GM23248 (cell line): ENCODE results near the gene AKAP6. TPM values are rescaled to one million over a fixed set of nuclear protein-coding genes. Genes with fewer than 3 reads are reported as not detected.
A peak's percentile ranks its signal among the peaks of the same experiment; 100 is the strongest.

Source experiments
- DNase-seq: peaks from one replicate; pipeline ENCODE4 v3.0.0-alpha.2; 2015
- H2AFZ ChIP-seq: fragments of 200-600 bp; sonication (generic); 2 replicates; pipeline ENCODE4 v1.6.1; 2016; ENCODE audit warnings: antibody characterized with exemption
- H3F3A ChIP-seq: fragments of 200-600 bp; sonication (generic); 2 replicates; pipeline ENCODE4 v1.6.1; 2016; ENCODE audit warnings: mild to moderate bottlenecking, antibody characterized with exemption, mixed run types; ENCODE audit not compliant: insufficient read depth
- H3K27ac ChIP-seq: fragments of 200-600 bp; sonication (generic); 2 replicates; pipeline ENCODE4 v1.5.1; 2016; ENCODE audit warnings: mild to moderate bottlenecking
- H3K27me3 ChIP-seq: fragments of 200-600 bp; sonication (generic); replicated peaks from 2 replicates; pipeline ENCODE4 v1.6.1; 2016; ENCODE audit warnings: mild to moderate bottlenecking; ENCODE audit not compliant: insufficient read depth
- H3K36me3 ChIP-seq: fragments of 200-600 bp; sonication (generic); 2 replicates; pipeline ENCODE4 v1.6.1; 2016; ENCODE audit warnings: low read depth, mild to moderate bottlenecking
- H3K4me1 ChIP-seq: fragments of 200-600 bp; sonication (generic); 2 replicates; pipeline ENCODE4 v1.6.1; 2016; ENCODE audit warnings: mild to moderate bottlenecking; ENCODE audit not compliant: insufficient read depth
- H3K4me2 ChIP-seq: fragments of 200-600 bp; sonication (generic); one replicate; pipeline ENCODE4 v1.6.1; 2016; ENCODE audit warnings: mild to moderate bottlenecking; ENCODE audit not compliant: unreplicated experiment
- H3K4me3 ChIP-seq: fragments of 200-600 bp; sonication (generic); 2 replicates; pipeline ENCODE4 v1.5.1; 2016; ENCODE audit warnings: mild to moderate bottlenecking
- H3K79me2 ChIP-seq: fragments of 200-600 bp; sonication (generic); 2 replicates; pipeline ENCODE4 v1.6.1; 2016; ENCODE audit warnings: mild to moderate bottlenecking; ENCODE audit not compliant: insufficient read depth
- H3K9ac ChIP-seq: fragments of 200-600 bp; sonication (generic); 2 replicates; pipeline ENCODE4 v1.6.1; 2016; ENCODE audit warnings: mild to moderate bottlenecking
- H3K9me2 ChIP-seq: fragments of 200-600 bp; sonication (generic); 2 replicates; pipeline ENCODE4 v1.6.1; 2016; ENCODE audit warnings: mixed run types, mild to moderate bottlenecking, moderate library complexity; ENCODE audit not compliant: insufficient read depth
- H3K9me3 ChIP-seq: fragments of 200-600 bp; sonication (generic); one replicate; pipeline ENCODE4 v1.6.1; 2017; ENCODE audit warnings: low read depth
- H4K20me1 ChIP-seq: fragments of 200-600 bp; sonication (generic); 2 replicates; pipeline ENCODE4 v1.6.0; 2016; ENCODE audit not compliant: insufficient read depth
- EZH2 ChIP-seq: fragments of 200-600 bp; sonication (generic); IDR thresholded peaks from 2 replicates; pipeline ENCODE4 v1.6.1; 2018; ENCODE audit warnings: antibody characterized with exemption, mild to moderate bottlenecking; ENCODE audit not compliant: insufficient read depth, poor library complexity, severe bottlenecking
- EZH2phosphoT487 ChIP-seq: fragments of 200-600 bp; sonication (generic); IDR thresholded peaks from 2 replicates; pipeline ENCODE4 v1.6.1; 2018; ENCODE audit warnings: antibody characterized with exemption, moderate library complexity, mild to moderate bottlenecking, low read depth; ENCODE audit not compliant: insufficient read depth
- WGBS, 2 experiments: methylation state at CpG; one replicate each; pipeline ENCODE4 v1.1.6; 2015 to 2017; ENCODE audit warnings: low lambda C conversion rate in 2 of 2, low coverage in 1 of 2; ENCODE audit errors: missing lambda C conversion rate in 2 of 2; 5-methylcytosine and 5-hydroxymethylcytosine counted together
- in situ Hi-C: fragments of 300-500 bp; cut with MboI; formaldehyde crosslinking; loops from 2 replicates; pipeline ENCODE4 v1.15.0; 2020
- polyA plus RNA-seq: library from polyadenylated mRNA; unstranded; fragments of >200 nt; fragmentation: Nextera tagmentation; extraction: Ambion mirVana; gene quantifications from 2 replicates; pipeline ENCODE4 v1.2.1, GENCODE V29; 2016
- small RNA-seq: library from RNA; depleted of rRNA; stranded (forward); fragments of <200 nt; gene quantifications from one replicate; pipeline ENCODE3, GENCODE V24; 2014; ENCODE audit warnings: low read depth, low replicate concordance
- total RNA-seq: library from RNA; depleted of rRNA; stranded (reverse); fragments of >200 nt; shearing (Covaris generic); gene quantifications from 2 replicates; pipeline ENCODE4 v1.2.3, GENCODE V29; 2014; rRNA removed

The AKAP6 gene
- total and polyA plus RNA-seq, 2 experiments from 2014 or later: 4.8 to 19.1 TPM

DNA sequence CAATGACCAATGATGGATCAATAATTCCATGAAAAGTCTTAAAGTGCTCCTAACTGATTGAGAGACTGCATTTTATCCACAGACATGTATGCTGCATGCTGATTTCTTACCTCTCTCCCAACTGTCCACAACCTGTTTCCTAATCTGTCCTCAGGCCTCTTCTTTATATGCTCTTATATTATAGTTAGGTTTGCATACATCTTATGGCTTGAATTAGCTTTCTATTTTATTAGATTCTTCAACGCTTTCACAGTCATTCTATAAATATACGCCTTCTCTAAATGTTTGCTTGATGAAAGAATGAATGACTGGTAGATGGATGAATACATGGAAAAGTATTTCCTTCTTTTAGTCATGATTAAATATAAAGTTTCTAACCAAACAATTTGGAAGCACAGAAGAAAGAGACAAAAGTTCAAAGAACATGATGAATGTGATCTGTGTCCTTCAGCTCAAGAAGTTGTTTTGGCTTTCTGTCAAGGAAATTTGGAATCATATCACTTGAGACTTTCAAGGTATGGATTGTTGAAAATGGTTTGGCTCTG is 517.8 kb downstream of the AKAP6 start:
- Histone ChIP-seq H3K4me1 (0 out of 2 replicates have a peak, but pooled peaks cover 5% of the 10 kb centered on the region), H3K4me3 (no peak overlapping the region), H3K36me3 (no peaks in the 10 kb centered on the region), H3K9me3 (no peaks in the 10 kb centered on the region), H3K4me2 (no peak overlapping the region), H4K20me1 (no peaks in the 10 kb centered on the region), H3K79me2 (no peaks in the 10 kb centered on the region), H3K27me3 (no peaks in the 10 kb centered on the region), H3K9me2 (no peaks in the 10 kb centered on the region), H3K9ac (no peak overlapping the region), H3F3A (no peaks in the 10 kb centered on the region), H3K27ac (no peak overlapping the region), H2AFZ (no peak overlapping the region)
- TF ChIP-seq EZH2 (no peak), EZH2phosphoT487 (no peak)
- 10 to 23% methylated on average over 2 of the region's 2 CpGs for WGBS, 2 experiments
- DNase-seq: peak; percentile 7
- in situ Hi-C loops: no loop called here

DNA sequence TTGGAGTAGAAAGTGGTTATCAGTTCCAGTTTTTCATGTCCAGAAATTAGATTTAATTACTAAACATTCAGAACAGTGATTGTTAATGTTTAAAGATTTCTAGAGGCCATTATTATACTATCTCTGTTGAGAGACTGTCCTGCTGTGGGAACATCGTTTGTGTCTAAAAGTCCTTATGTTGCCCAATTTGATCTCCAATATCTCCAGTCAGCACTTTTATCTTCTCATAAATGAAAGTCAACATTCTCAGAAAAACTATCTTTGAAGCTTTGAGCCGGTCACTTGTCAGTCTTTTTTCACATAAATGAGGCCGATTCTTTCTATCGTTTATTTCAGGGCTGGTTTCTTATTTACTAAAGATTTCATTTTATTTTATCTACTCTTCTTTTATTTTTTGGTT is 518.8 kb downstream of the AKAP6 start:
- no peak overlapping the region for H3K4me2 ChIP-seq
- H3K9me2 ChIP-seq: no peaks in the 10 kb centered on the region
- H3K9me3 ChIP-seq: no peaks in the 10 kb centered on the region
- H3K9ac ChIP-seq: no peak overlapping the region
- H3K36me3 ChIP-seq: no peaks in the 10 kb centered on the region
- H3F3A ChIP-seq: no peaks in the 10 kb centered on the region
- H3K79me2 ChIP-seq: no peaks in the 10 kb centered on the region
- no peaks in the 10 kb centered on the region for H3K27me3 ChIP-seq
- no peak overlapping the region for H2AFZ ChIP-seq
- 85 to 89% methylated on average over 4 of the region's 4 CpGs for WGBS, 2 experiments
- in situ Hi-C loops: no loop called here
- no peak for TF ChIP-seq EZH2phosphoT487
- DNase-seq: no peak
- H3K4me1 ChIP-seq: 0 out of 2 replicates have a peak, but pooled peaks cover 5% of the 10 kb centered on the region
- no peaks in the 10 kb centered on the region for H4K20me1 ChIP-seq
- no peak overlapping the region for H3K27ac ChIP-seq
- H3K4me3 ChIP-seq: no peak overlapping the region

DNA sequence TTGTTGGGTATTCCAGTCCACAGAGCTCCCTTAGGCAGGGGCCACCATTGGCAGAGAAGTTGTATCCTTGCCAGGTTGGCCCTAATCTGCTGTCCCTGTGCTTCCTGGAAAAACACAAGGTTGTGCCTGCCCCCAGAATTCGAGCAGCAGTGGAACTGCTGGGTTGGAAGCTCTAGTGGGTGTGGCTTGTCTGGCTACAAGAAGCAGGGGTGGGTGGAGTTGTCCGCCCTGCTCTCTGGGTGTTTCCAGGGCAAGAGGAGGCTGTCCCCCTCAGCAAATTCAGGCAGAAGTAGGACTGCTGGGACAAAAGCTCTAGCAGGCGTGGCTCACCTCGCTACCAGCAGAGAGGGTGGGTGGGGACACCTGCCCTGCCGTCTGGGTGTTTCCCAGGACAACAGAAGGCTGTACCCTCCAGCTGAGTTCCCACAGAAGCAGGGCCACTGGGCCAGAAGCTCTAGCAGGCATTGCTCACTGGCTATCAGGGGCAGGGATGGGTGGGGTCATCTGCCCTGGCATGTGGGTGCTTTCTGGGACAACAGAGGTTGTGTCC is 536.8 kb downstream of the AKAP6 start:
- Histone ChIP-seq H3K4me1 (no peaks in the 10 kb centered on the region), H3K4me3 (no peak overlapping the region), H3F3A (no peaks in the 10 kb centered on the region), H4K20me1 (no peaks in the 10 kb centered on the region), H3K27me3 (no peaks in the 10 kb centered on the region), H3K79me2 (no peaks in the 10 kb centered on the region), H3K9me3 (no peaks in the 10 kb centered on the region), H3K4me2 (no peak overlapping the region), H2AFZ (no peak overlapping the region), H3K36me3 (no peaks in the 10 kb centered on the region), H3K9ac (no peak overlapping the region), H3K9me2 (no peaks in the 10 kb centered on the region), H3K27ac (no peak overlapping the region)
- in situ Hi-C loops: no loop called here
- WGBS, 2 experiments: 30 to 37% methylated on average over 5 of the region's 5 CpGs
- TF ChIP-seq EZH2 (no peak), EZH2phosphoT487 (no peak)
- no peak for DNase-seq

DNA sequence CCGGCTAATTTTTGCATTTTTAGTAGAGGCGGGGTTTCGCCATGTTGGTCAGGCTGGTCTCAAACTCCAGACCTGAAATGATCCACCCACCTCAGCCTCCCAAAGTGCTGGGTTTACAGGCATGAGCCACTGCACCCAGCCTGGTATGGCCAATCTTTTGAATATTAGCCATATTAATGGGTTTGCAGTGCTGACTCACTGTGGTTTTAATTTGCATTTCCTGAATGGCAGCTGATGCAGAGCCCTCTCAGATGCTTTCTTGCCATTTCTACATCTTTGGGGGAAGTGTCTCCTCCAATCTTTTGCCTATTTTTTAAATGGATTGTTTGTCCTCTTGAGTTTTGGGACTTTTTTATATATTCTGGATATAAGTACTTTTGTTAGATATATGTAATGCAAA is 554.1 kb downstream of the AKAP6 start:
- in situ Hi-C loops: no loop called here
- no peak for TF ChIP-seq EZH2phosphoT487
- no peak for TF ChIP-seq EZH2
- H3K79me2 ChIP-seq: no peaks in the 10 kb centered on the region
- H3K4me2 ChIP-seq: no peak overlapping the region
- H3K36me3 ChIP-seq: no peaks in the 10 kb centered on the region
- 83 to 91% methylated on average over 3 of the region's 3 CpGs for WGBS, 2 experiments
- H3K9ac ChIP-seq: no peak overlapping the region
- no peak for DNase-seq
- H3K4me1 ChIP-seq: no peaks in the 10 kb centered on the region
- no peak overlapping the region for H2AFZ ChIP-seq
- no peaks in the 10 kb centered on the region for H4K20me1 ChIP-seq
- H3K9me3 ChIP-seq: peaks cover 3% of the 10 kb centered on the region
- H3F3A ChIP-seq: no peaks in the 10 kb centered on the region
- H3K9me2 ChIP-seq: no peaks in the 10 kb centered on the region; the same call in 1 of the 2 replicates
- no peak overlapping the region for H3K27ac ChIP-seq
- H3K4me3 ChIP-seq: no peak overlapping the region
- no peaks in the 10 kb centered on the region for H3K27me3 ChIP-seq

Small RNA genes lying within 50 kb of the gene (small RNA-seq; reads per million reads assigned to genes)
- gene RN7SL660P: 0.37 reads per million

Other genes with a start within 250 kb of the AKAP6 start
- not detected in 2 replicates for gene RNU6-7, start 127.3 kb upstream of the AKAP6 start, total RNA-seq
- gene RNU6-7, start 127.3 kb upstream of the AKAP6 start, polyA plus RNA-seq: not detected in 2 replicates
- gene RNU6-8, start 126.0 kb upstream of the AKAP6 start, total RNA-seq: not detected in 2 replicates
- gene RNU6-8, start 126.0 kb upstream of the AKAP6 start, polyA plus RNA-seq: not detected in 2 replicates